HFFc6 (cell line): ENCODE data around the gene GSS. TPM values are rescaled to one million over a fixed set of nuclear protein-coding genes. Genes with fewer than 3 reads are reported as not detected.

ENCODE experiments used
- DNase-seq: peaks from one replicate; pipeline ENCODE4 v3.0.0-alpha.2; 2018
- H3K27ac Mint-ChIP-seq: 2 replicates; pipeline ENCODE4 v1.8.0; 2020; ENCODE audit warnings: mild to moderate bottlenecking, mixed read lengths
- H3K27me3 Mint-ChIP-seq: 2 replicates; pipeline ENCODE4 v1.8.0; 2021; ENCODE audit warnings: mild to moderate bottlenecking, moderate library complexity, mixed read lengths; ENCODE audit not compliant: insufficient read depth
- H3K36me3 Mint-ChIP-seq: 2 replicates; pipeline ENCODE4 v1.8.0; 2021; ENCODE audit warnings: low read depth, mixed read lengths
- H3K4me1 Mint-ChIP-seq: 2 replicates; pipeline ENCODE4 v1.8.0; 2020; ENCODE audit warnings: low read depth, mixed read lengths
- H3K4me3 Mint-ChIP-seq: 2 replicates; pipeline ENCODE4 v1.8.0; 2020; ENCODE audit warnings: mild to moderate bottlenecking, moderate library complexity, mixed read lengths
- H3K9me3 Mint-ChIP-seq: 2 replicates; pipeline ENCODE4 v1.8.0; 2020; ENCODE audit warnings: mild to moderate bottlenecking, mixed read lengths
- CTCF ChIP-seq: fragments of 200-600 bp; sonication (generic); IDR thresholded peaks from 2 replicates; pipeline ENCODE4 v1.5.0; 2021; ENCODE audit warnings: antibody characterized with exemption, mild to moderate bottlenecking
- total RNA-seq, 6 experiments: library from RNA; stranded (reverse); fragmentation: NEBNext Ultra II Directional; extraction: Animal tissue kit (Norgen Biotek cat#: 25700); gene quantifications; 2 replicates in 1 of 6; 3 replicates in 5 of 6; pipeline ENCODE4 v1.2.3, GENCODE V29; 2021

GSS gene
- total RNA-seq, 6 experiments from 2014 or later, result 72.1 to 86.8 (median 76.6) TPM

- Mint-ChIP-seq H3K27me3 (peaks cover 23% of the 10 kb centered on the region), H3K9me3 (no peaks in the 10 kb centered on the region)
Measured at GRCh38 chr20:34983995-34984735, 28.6 kb upstream of the GSS start.

GRCh38 chr20:34983089-34983820 is 27.6 kb upstream of the GSS start:
- Mint-ChIP-seq H3K4me1 (0 out of 2 replicates have a peak, but pooled peaks cover 5% of the 10 kb centered on the region), H3K9me3 (no peaks in the 10 kb centered on the region), H3K27ac (no peak overlapping the region), H3K4me3 (no peak overlapping the region), H3K36me3 (no peaks in the 10 kb centered on the region), H3K27me3 (peaks cover 27% of the 10 kb centered on the region)
- DNase-seq, result no peak
- TF ChIP-seq CTCF, result no peak

More at GRCh38 chr20:34983995-34984735, 28.6 kb upstream of the GSS start:
- no peak for DNase-seq
- 0 out of 2 replicates have a peak, but pooled peaks cover 5% of the 10 kb centered on the region for H3K4me1 Mint-ChIP-seq
- H3K4me3 Mint-ChIP-seq, result no peak overlapping the region
- no peak overlapping the region for H3K27ac Mint-ChIP-seq
- no peak for TF ChIP-seq CTCF
- H3K36me3 Mint-ChIP-seq, result no peaks in the 10 kb centered on the region

DNA sequence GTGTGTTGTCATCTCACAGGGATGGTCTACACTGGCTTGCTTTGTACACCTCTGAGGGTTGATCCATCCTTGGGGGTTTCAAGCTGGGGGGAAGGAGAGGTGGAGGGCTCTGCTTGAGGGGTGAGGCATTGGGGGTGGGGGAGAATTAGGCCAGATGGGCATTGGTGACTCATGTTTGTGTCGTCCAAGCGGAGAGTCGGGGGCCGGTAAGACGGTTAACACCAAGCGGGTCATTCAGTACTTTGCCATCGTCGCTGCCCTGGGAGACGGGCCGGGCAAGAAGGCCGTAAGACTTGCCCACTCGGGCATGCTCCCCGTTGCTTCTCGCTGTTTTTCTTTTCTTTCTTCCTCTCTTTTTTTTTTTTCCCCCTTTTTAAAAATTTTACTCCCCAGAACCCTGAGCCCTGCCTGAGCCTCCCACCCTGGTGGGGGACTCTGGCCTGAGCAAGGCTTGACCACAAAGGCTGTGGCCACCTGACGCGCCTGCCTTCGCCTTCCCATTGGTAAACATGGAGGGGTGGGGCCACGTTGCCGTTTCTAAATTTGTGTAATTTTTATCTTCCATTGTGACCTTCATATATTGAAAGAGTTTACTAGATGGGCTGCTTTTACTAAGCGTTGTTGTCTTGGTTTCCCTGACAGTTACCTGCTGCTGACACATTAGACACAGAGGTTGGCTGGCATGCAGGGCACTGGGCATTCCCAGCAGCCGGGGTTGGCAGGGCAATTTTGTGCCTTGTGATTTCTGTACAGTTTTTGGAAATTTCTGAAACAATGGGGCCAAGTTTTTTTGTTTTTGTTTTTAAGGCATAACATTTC is 26.9 kb upstream of the GSS start:
- Mint-ChIP-seq H3K36me3 (no peaks in the 10 kb centered on the region), H3K4me3 (no peak overlapping the region), H3K27me3 (peaks cover 24% of the 10 kb centered on the region), H3K4me1 (0 out of 2 replicates have a peak, but pooled peaks cover 5% of the 10 kb centered on the region), H3K9me3 (no peaks in the 10 kb centered on the region), H3K27ac (no peak overlapping the region)
- no peak for TF ChIP-seq CTCF
- DNase-seq, result no peak

- Mint-ChIP-seq H3K9me3 (no peaks in the 10 kb centered on the region), H3K36me3 (no peaks in the 10 kb centered on the region), H3K4me1 (0 out of 2 replicates have a peak, but pooled peaks cover 5% of the 10 kb centered on the region), H3K27me3 (peaks cover 31% of the 10 kb centered on the region), H3K27ac (no peak overlapping the region), H3K4me3 (no peak overlapping the region)
- DNase-seq, result no peak
- no peak for TF ChIP-seq CTCF
Measured at GRCh38 chr20:34980543-34981233, 25.1 kb upstream of the GSS start.
